H1 (cell line): ENCODE measurements around the gene OR10V1. TPM values are rescaled to one million over a fixed set of nuclear protein-coding genes. Genes with fewer than 3 reads are reported as not detected.

Experiments used
- RFX5 ChIP-seq: IDR thresholded peaks from 2 replicates; pipeline ENCODE4 v1.6.1; 2011; ENCODE audit warnings: low read depth, low read length, improper control_type of control experiment, borderline replicate concordance
- SIX5 ChIP-seq: IDR thresholded peaks from 2 replicates; pipeline ENCODE4 v1.6.1; 2011; ENCODE audit warnings: mild to moderate bottlenecking, low read depth, low read length
- TEAD4 ChIP-seq: IDR thresholded peaks from 2 replicates; pipeline ENCODE4 v1.6.1; 2012; ENCODE audit warnings: low read depth, low read length, inconsistent platforms, mixed read lengths
- polyA plus RNA-seq, 7 experiments: library from polyadenylated mRNA; depleted of rRNA in 3 of 7; stranded (reverse) in 5 of 7; unstranded in 2 of 7; fragments of >200 nt in 5 of 7; fragments of 200-250 nt in 2 of 7; gene quantifications; 1 replicate in 5 of 7; 2 replicates in 1 of 7; 4 replicates in 1 of 7; pipeline versions ENCODE4 v1.2.1 to v1.2.3, GENCODE V29; 2011 to 2013; ENCODE audit warnings: missing spikeins in 2 of 7, mixed read lengths in 2 of 7
- total RNA-seq: library from RNA; stranded (reverse); fragmentation: NEBNext Ultra II Directional; extraction: Animal tissue kit (Norgen Biotek cat#: 25700); gene quantifications from 2 replicates; pipeline ENCODE4 v1.2.1, GENCODE V29; 2021

Gene OR10V1
- total and polyA plus RNA-seq, 2 of the 8 experiments (the other 6 are each of a cell fraction or from before 2014, with no cell fraction given), result not detected

GRCh38 chr11:59668188-59668949 is 45.3 kb downstream of the OR10V1 start (continued):
- TF ChIP-seq RFX5 (no peak), SIX5 (no peak), TEAD4 (peak; percentile 71)
